WI38 (cell line): Measurements from ENCODE around the gene UQCC2.

Source experiments
- H3K4me3 ChIP-seq: 2 replicates; pipeline ENCODE4 v1.5.1; 2011; ENCODE audit warnings: low read depth, mild to moderate bottlenecking, control low read depth, low read length
- CTCF ChIP-seq: IDR thresholded peaks from 2 replicates; pipeline ENCODE4 v1.5.1; 2012; ENCODE audit warnings: low read depth, mild to moderate bottlenecking, control low read depth, low read length

The UQCC2 gene

GRCh38 chr6:33667776-33668175 is 43.7 kb downstream of the UQCC2 start:
- TF ChIP-seq CTCF, result no peak

GRCh38 chr6:33667072-33667471 is 44.4 kb downstream of the UQCC2 start:
- no peak for TF ChIP-seq CTCF
- no peak overlapping the region for H3K4me3 ChIP-seq

More at GRCh38 chr6:33667776-33668175, 43.7 kb downstream of the UQCC2 start:
- H3K4me3 ChIP-seq, result no peak overlapping the region

GRCh38 chr6:33665957-33666356 is 45.5 kb downstream of the UQCC2 start:
- no peak for TF ChIP-seq CTCF
- no peak overlapping the region for H3K4me3 ChIP-seq

- H3K4me3 ChIP-seq, result no peak overlapping the region
- TF ChIP-seq CTCF, result no peak
Observed at GRCh38 chr6:33664506-33665057, 46.9 kb downstream of the UQCC2 start.

GRCh38 chr6:33663727-33664449 is 47.6 kb downstream of the UQCC2 start:
- TF ChIP-seq CTCF, result no peak

GRCh38 chr6:33663028-33663427 is 48.5 kb downstream of the UQCC2 start:
- H3K4me3 ChIP-seq, result no peak overlapping the region
- TF ChIP-seq CTCF, result no peak

More at GRCh38 chr6:33663727-33664449, 47.6 kb downstream of the UQCC2 start:
- no peak overlapping the region for H3K4me3 ChIP-seq

GRCh38 chr6:33662318-33662717 is 49.2 kb downstream of the UQCC2 start:
- no peak for TF ChIP-seq CTCF
- H3K4me3 ChIP-seq, result no peak overlapping the region
